GM12801 (cell line): ENCODE data around the gene RNF115.

Experiments
- CTCF ChIP-seq: IDR thresholded peaks from one replicate; pipeline ENCODE4 v1.5.1; 2011; ENCODE audit warnings: control low read depth; ENCODE audit not compliant: insufficient read length; ENCODE audit errors: extremely low read depth

Gene RNF115

GRCh38 chr1:145845144-145845513 lies 21.2 kb upstream of the RNF115 start:
- TF ChIP-seq CTCF = no peak

GRCh38 chr1:145843031-145843430 lies 19.1 kb upstream of the RNF115 start:
- no peak for TF ChIP-seq CTCF

- no peak for TF ChIP-seq CTCF
Measured at GRCh38 chr1:145837656-145838055, 13.8 kb upstream of the RNF115 start.

- TF ChIP-seq CTCF = no peak
Measured at GRCh38 chr1:145828367-145829026, 4.6 kb upstream of the RNF115 start.

GRCh38 chr1:145827966-145828365 lies 4.1 kb upstream of the RNF115 start:
- TF ChIP-seq CTCF = no peak

- no peak for TF ChIP-seq CTCF
Measured at GRCh38 chr1:145826030-145826429, 2.1 kb upstream of the RNF115 start.

- no peak for TF ChIP-seq CTCF
Measured at GRCh38 chr1:145824499-145824842, 576 bp upstream of the RNF115 start.

- TF ChIP-seq CTCF = no peak
Measured at GRCh38 chr1:145806844-145807243, 17.1 kb downstream of the RNF115 start.
